HepG2 (cell line): ENCODE results near the gene MARS2. TPM values are rescaled to one million over a fixed set of nuclear protein-coding genes. Genes with fewer than 3 reads are reported as not detected.
A peak's percentile ranks its signal among the peaks of the same experiment; 100 is the strongest.

Experiments
- EP300 ChIP-seq, 3 experiments: sonication (generic) in 1 of 3; formaldehyde crosslinking in 1 of 3; IDR thresholded peaks; 2 replicates each; pipeline versions ENCODE4 v1.5.1 to v1.6.1; 2011 to 2020; ENCODE audit warnings: low read depth in 2 of 3, low read length in 2 of 3, borderline replicate concordance in 1 of 3, improper control_type of control experiment in 1 of 3, mild to moderate bottlenecking in 1 of 3, missing genetic modification reagents in 1 of 3, moderate library complexity in 1 of 3
- FOXA3 ChIP-seq: IDR thresholded peaks from 2 replicates; pipeline ENCODE4 v1.6.1; 2016; ENCODE audit warnings: missing genetic modification reagents, missing compliant biosample characterization
- FOXK1 ChIP-seq: sonication (generic); formaldehyde crosslinking; IDR thresholded peaks from 2 replicates; pipeline ENCODE4 v1.4.0; 2020; ENCODE audit warnings: low read depth, missing genetic modification reagents, borderline replicate concordance
- FOXK2 ChIP-seq: fragments of 450-650 bp; IDR thresholded peaks from 2 replicates; pipeline ENCODE4 v1.6.1; 2016
- FOXO1 ChIP-seq: sonication (generic); formaldehyde crosslinking; IDR thresholded peaks from 2 replicates; pipeline ENCODE4 v1.4.0; 2020; ENCODE audit warnings: missing genetic modification reagents
- KLF9 ChIP-seq: IDR thresholded peaks from 2 replicates; pipeline ENCODE4 v1.6.1; 2016; ENCODE audit warnings: low read depth
- PHF21A ChIP-seq: sonication (generic); formaldehyde crosslinking; IDR thresholded peaks from 2 replicates; pipeline ENCODE4 v1.5.0; 2020; ENCODE audit warnings: mild to moderate bottlenecking, missing genetic modification reagents
- RBM22 ChIP-seq: fragments of 200-400 bp; formaldehyde crosslinking; optimal IDR thresholded peaks from 2 replicates; pipeline ENCODE3; 2017; ENCODE audit warnings: mild to moderate bottlenecking, low read length, moderate library complexity
- RFXAP ChIP-seq: sonication (generic); formaldehyde crosslinking; IDR thresholded peaks from 2 replicates; pipeline ENCODE4 v1.4.0; 2020; ENCODE audit warnings: missing genetic modification reagents, borderline replicate concordance
- ZBTB7A ChIP-seq: sonication (generic); formaldehyde crosslinking; IDR thresholded peaks from 2 replicates; pipeline ENCODE4 v1.8.0; 2022; ENCODE audit warnings: mild to moderate bottlenecking, missing genetic modification reagents
- ZNF292 ChIP-seq: sonication (generic); formaldehyde crosslinking; IDR thresholded peaks from 2 replicates; pipeline ENCODE4 v1.8.1; 2022; ENCODE audit warnings: mild to moderate bottlenecking, low read depth, missing genetic modification reagents, borderline replicate concordance
- ZNF451 ChIP-seq: sonication (generic); formaldehyde crosslinking; IDR thresholded peaks from 2 replicates; pipeline ENCODE4 v1.5.0; 2020; ENCODE audit warnings: mild to moderate bottlenecking, missing genetic modification reagents
- polyA plus RNA-seq, 8 experiments: library from polyadenylated mRNA; depleted of rRNA in 3 of 8; stranded (reverse) in 7 of 8; unstranded in 1 of 8; fragments of >200 nt; fragmentation: Illumina TruSeq in 4 of 8; extraction: Trizol in 4 of 8; gene quantifications; 2 replicates each; pipeline versions ENCODE4 v1.2.1 to v1.2.3, GENCODE V29; 2011 to 2016; ENCODE audit warnings: low read depth in 4 of 8, missing spikeins in 1 of 8, mixed read lengths in 1 of 8; ENCODE audit not compliant: insufficient read depth in 1 of 8
- total RNA-seq, 5 experiments: library from RNA; depleted of rRNA; stranded (reverse); fragments of >200 nt; fragmentation: Illumina TruSeq; extraction: Trizol; gene quantifications; 2 replicates each; pipeline ENCODE4 v1.2.3, GENCODE V29; 2016; ENCODE audit warnings: low read depth in 1 of 5
- TF ChIP-seq, protein P1 (sequence below): sonication (generic); formaldehyde crosslinking; conservative IDR thresholded peaks from 2 replicates; pipeline ENCODE4 v1.4.0; 2020; ENCODE audit warnings: mild to moderate bottlenecking, missing genetic modification reagents, moderate library complexity
- TF ChIP-seq, protein P2 (sequence below): IDR thresholded peaks from 2 replicates; pipeline ENCODE4 v1.6.1; 2016; ENCODE audit warnings: mild to moderate bottlenecking, missing biosample characterization, missing genetic modification reagents
- TF ChIP-seq, protein P3 (sequence below): sonication (generic); formaldehyde crosslinking; IDR thresholded peaks from 2 replicates; pipeline ENCODE4 v1.5.0; 2020; ENCODE audit warnings: missing genetic modification reagents, mild to moderate bottlenecking, borderline replicate concordance
- TF ChIP-seq, protein P4 (sequence below): sonication (generic); formaldehyde crosslinking; IDR thresholded peaks from 2 replicates; pipeline ENCODE4 v1.4.0; 2020; ENCODE audit warnings: missing genetic modification reagents
- TF ChIP-seq, protein P5 (sequence below): sonication (generic); formaldehyde crosslinking; IDR thresholded peaks from 2 replicates; pipeline ENCODE4 v1.8.1; 2022; ENCODE audit warnings: low read depth, mild to moderate bottlenecking, missing genetic modification reagents

MARS2 gene
- total and polyA plus RNA-seq, 2 of the 13 experiments (the other 11 are each of a cell fraction or from before 2014, with no cell fraction given): 6.9 to 16.2 TPM

DNA sequence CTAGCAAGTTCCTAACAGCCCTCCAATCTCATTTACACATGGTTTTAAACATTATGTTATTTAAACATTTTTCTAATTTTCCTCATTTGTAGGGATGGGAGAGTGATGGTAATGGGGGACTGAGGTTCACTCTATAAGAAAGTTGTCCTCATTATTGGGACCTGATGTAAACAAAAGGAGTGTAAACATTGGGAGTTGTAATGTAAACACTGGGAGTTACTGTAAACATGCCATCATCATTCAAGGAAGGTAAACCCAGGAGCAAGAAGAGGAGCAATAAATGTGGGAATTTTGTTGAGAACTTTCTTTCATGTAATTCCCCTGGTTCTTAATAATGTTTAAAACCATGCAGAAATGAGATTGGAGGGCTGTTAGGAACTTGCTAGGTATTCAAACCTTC lies 47.6 kb upstream of the MARS2 start (continued):
- TF ChIP-seq, protein P1, sequence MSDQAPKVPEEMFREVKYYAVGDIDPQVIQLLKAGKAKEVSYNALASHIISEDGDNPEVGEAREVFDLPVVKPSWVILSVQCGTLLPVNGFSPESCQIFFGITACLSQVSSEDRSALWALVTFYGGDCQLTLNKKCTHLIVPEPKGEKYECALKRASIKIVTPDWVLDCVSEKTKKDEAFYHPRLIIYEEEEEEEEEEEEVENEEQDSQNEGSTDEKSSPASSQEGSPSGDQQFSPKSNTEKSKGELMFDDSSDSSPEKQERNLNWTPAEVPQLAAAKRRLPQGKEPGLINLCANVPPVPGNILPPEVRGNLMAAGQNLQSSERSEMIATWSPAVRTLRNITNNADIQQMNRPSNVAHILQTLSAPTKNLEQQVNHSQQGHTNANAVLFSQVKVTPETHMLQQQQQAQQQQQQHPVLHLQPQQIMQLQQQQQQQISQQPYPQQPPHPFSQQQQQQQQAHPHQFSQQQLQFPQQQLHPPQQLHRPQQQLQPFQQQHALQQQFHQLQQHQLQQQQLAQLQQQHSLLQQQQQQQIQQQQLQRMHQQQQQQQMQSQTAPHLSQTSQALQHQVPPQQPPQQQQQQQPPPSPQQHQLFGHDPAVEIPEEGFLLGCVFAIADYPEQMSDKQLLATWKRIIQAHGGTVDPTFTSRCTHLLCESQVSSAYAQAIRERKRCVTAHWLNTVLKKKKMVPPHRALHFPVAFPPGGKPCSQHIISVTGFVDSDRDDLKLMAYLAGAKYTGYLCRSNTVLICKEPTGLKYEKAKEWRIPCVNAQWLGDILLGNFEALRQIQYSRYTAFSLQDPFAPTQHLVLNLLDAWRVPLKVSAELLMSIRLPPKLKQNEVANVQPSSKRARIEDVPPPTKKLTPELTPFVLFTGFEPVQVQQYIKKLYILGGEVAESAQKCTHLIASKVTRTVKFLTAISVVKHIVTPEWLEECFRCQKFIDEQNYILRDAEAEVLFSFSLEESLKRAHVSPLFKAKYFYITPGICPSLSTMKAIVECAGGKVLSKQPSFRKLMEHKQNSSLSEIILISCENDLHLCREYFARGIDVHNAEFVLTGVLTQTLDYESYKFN (CRISPR knock-in tag): peak; percentile 46; the same call in 1 of the 2 replicates
- TF ChIP-seq, protein P2, sequence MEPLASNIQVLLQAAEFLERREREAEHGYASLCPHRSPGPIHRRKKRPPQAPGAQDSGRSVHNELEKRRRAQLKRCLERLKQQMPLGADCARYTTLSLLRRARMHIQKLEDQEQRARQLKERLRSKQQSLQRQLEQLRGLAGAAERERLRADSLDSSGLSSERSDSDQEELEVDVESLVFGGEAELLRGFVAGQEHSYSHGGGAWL: no peak
- peak; percentile 29; the same call in 1 of the 2 replicates for TF ChIP-seq FOXO1
- TF ChIP-seq, protein P3, sequence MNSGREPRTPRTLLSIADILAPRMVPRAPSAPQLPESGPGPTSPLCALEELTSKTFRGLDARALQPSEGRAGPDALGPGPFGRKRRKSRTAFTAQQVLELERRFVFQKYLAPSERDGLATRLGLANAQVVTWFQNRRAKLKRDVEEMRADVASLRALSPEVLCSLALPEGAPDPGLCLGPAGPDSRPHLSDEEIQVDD: no peak
- TF ChIP-seq EP300 (IDR thresholded peaks at IDR 0.05; ENCODE audit: low read depth in 2 of 2, low read length in 2 of 2): peak in 1 of 2 experiments; percentile 39; a peak in 1 of 4 replicates
- no peak for TF ChIP-seq EP300 (CRISPR knock-in tag; IDR thresholded peaks at IDR 0.05; ENCODE audit: borderline replicate concordance)
- TF ChIP-seq ZNF451 (CRISPR knock-in tag): no peak
- TF ChIP-seq PHF21A (CRISPR knock-in tag): no peak
- no peak for TF ChIP-seq RBM22
- 0 out of 2 replicates have a peak, but pooled peaks have one; percentile 22 for TF ChIP-seq FOXK2
- TF ChIP-seq, protein P4, sequence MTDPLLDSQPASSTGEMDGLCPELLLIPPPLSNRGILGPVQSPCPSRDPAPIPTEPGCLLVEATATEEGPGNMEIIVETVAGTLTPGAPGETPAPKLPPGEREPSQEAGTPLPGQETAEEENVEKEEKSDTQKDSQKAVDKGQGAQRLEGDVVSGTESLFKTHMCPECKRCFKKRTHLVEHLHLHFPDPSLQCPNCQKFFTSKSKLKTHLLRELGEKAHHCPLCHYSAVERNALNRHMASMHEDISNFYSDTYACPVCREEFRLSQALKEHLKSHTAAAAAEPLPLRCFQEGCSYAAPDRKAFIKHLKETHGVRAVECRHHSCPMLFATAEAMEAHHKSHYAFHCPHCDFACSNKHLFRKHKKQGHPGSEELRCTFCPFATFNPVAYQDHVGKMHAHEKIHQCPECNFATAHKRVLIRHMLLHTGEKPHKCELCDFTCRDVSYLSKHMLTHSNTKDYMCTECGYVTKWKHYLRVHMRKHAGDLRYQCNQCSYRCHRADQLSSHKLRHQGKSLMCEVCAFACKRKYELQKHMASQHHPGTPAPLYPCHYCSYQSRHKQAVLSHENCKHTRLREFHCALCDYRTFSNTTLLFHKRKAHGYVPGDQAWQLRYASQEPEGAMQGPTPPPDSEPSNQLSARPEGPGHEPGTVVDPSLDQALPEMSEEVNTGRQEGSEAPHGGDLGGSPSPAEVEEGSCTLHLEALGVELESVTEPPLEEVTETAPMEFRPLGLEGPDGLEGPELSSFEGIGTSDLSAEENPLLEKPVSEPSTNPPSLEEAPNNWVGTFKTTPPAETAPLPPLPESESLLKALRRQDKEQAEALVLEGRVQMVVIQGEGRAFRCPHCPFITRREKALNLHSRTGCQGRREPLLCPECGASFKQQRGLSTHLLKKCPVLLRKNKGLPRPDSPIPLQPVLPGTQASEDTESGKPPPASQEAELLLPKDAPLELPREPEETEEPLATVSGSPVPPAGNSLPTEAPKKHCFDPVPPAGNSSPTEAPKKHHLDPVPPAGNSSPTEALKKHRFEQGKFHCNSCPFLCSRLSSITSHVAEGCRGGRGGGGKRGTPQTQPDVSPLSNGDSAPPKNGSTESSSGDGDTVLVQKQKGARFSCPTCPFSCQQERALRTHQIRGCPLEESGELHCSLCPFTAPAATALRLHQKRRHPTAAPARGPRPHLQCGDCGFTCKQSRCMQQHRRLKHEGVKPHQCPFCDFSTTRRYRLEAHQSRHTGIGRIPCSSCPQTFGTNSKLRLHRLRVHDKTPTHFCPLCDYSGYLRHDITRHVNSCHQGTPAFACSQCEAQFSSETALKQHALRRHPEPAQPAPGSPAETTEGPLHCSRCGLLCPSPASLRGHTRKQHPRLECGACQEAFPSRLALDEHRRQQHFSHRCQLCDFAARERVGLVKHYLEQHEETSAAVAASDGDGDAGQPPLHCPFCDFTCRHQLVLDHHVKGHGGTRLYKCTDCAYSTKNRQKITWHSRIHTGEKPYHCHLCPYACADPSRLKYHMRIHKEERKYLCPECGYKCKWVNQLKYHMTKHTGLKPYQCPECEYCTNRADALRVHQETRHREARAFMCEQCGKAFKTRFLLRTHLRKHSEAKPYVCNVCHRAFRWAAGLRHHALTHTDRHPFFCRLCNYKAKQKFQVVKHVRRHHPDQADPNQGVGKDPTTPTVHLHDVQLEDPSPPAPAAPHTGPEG: no peak
- TF ChIP-seq FOXK1 (CRISPR knock-in tag): peak; percentile 90; the same call in 1 of the 2 replicates
- no peak for TF ChIP-seq KLF9 (CRISPR knock-in tag)
- TF ChIP-seq ZBTB7A (CRISPR knock-in tag): no peak
- TF ChIP-seq, protein P5, sequence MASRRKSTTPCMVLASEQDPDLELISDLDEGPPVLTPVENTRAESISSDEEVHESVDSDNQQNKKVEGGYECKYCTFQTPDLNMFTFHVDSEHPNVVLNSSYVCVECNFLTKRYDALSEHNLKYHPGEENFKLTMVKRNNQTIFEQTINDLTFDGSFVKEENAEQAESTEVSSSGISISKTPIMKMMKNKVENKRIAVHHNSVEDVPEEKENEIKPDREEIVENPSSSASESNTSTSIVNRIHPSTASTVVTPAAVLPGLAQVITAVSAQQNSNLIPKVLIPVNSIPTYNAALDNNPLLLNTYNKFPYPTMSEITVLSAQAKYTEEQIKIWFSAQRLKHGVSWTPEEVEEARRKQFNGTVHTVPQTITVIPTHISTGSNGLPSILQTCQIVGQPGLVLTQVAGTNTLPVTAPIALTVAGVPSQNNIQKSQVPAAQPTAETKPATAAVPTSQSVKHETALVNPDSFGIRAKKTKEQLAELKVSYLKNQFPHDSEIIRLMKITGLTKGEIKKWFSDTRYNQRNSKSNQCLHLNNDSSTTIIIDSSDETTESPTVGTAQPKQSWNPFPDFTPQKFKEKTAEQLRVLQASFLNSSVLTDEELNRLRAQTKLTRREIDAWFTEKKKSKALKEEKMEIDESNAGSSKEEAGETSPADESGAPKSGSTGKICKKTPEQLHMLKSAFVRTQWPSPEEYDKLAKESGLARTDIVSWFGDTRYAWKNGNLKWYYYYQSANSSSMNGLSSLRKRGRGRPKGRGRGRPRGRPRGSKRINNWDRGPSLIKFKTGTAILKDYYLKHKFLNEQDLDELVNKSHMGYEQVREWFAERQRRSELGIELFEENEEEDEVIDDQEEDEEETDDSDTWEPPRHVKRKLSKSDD (CRISPR knock-in tag): no peak
- TF ChIP-seq RFXAP: no peak
- TF ChIP-seq ZNF292 (CRISPR knock-in tag): no peak
- TF ChIP-seq FOXA3 (CRISPR knock-in tag): peak; percentile 98
